CD4-positive, CD25-positive, alpha-beta regulatory T cell (primary cell): Measurements from ENCODE around the gene TMOD2. TPM values are rescaled to one million over a fixed set of nuclear protein-coding genes. Genes with fewer than 3 reads are reported as not detected.
"Not testable (repeated sequence)": the region's sequence is repeated elsewhere in the genome, so short reads cannot be mapped to it uniquely, and the experiment has no call there.

ENCODE experiments used
- ATAC-seq, 2 donors: fragments of 150-1000 bp; cut with Tn5 transposase; one replicate each; pipeline ENCODE4 v1.10.0; 2021; ENCODE audit warnings: low read depth in 2 of 2, moderate number of reproducible peaks in 2 of 2, moderate library complexity in 1 of 2
- DNase-seq, 3 donors: peaks; one replicate each; pipeline versions ENCODE4 v3.0.0 to v3.0.0-alpha.2; 2012 to 2022; ENCODE audit warnings: mixed read lengths in 1 of 3
- H3K27ac ChIP-seq: one replicate; pipeline ENCODE4 v1.7.0; 2013; ENCODE audit warnings: mild to moderate bottlenecking, low read length; ENCODE audit not compliant: insufficient read depth, poor library complexity, severe bottlenecking
- H3K27me3 ChIP-seq: one replicate; pipeline ENCODE4 v1.7.0; 2013; ENCODE audit warnings: low read length; ENCODE audit not compliant: control insufficient read depth, insufficient read depth
- H3K36me3 ChIP-seq: one replicate; pipeline ENCODE4 v1.7.0; 2013; ENCODE audit warnings: mild to moderate bottlenecking, low read length, moderate library complexity; ENCODE audit not compliant: control insufficient read depth, insufficient read depth
- H3K4me1 ChIP-seq: 2 replicates; pipeline ENCODE4 v1.7.0; 2013; ENCODE audit warnings: mild to moderate bottlenecking, low read length; ENCODE audit not compliant: insufficient read depth, control insufficient read depth, poor library complexity, severe bottlenecking
- H3K4me3 ChIP-seq: one replicate; pipeline ENCODE4 v1.7.0; 2013; ENCODE audit warnings: low read depth, mild to moderate bottlenecking, low read length, moderate library complexity
- H3K9me3 ChIP-seq, 2 experiments: 1 replicate in 1 of 2; 2 replicates in 1 of 2; pipeline ENCODE4 v1.7.0; 2013; ENCODE audit warnings: low read length in 2 of 2, mild to moderate bottlenecking in 1 of 2, moderate library complexity in 1 of 2; ENCODE audit not compliant: control insufficient read depth in 2 of 2
- H3K27ac Mint-ChIP-seq, 3 donors: one replicate each; pipeline ENCODE4 v1.8.0; 2020 to 2022; ENCODE audit warnings: mild to moderate bottlenecking in 3 of 3, mixed read lengths in 3 of 3, moderate library complexity in 2 of 3
- H3K27me3 Mint-ChIP-seq: one replicate; pipeline ENCODE4 v1.8.0; 2022; ENCODE audit warnings: mild to moderate bottlenecking, mixed read lengths
- H3K36me3 Mint-ChIP-seq: one replicate; pipeline ENCODE4 v1.8.0; 2020; ENCODE audit warnings: mixed read lengths
- H3K4me1 Mint-ChIP-seq, 4 donors: one replicate each; pipeline ENCODE4 v1.8.0; 2020 to 2022; ENCODE audit warnings: mixed read lengths in 4 of 4, mild to moderate bottlenecking in 1 of 4
- H3K4me3 Mint-ChIP-seq, 4 donors: one replicate each; pipeline ENCODE4 v1.8.0; 2020 to 2022; ENCODE audit warnings: mild to moderate bottlenecking in 4 of 4, mixed read lengths in 4 of 4, moderate library complexity in 3 of 4
- H3K9me3 Mint-ChIP-seq, 7 donors: one replicate each; pipeline ENCODE4 v1.8.0; 2020 to 2022; ENCODE audit warnings: mixed read lengths in 7 of 7, mild to moderate bottlenecking in 3 of 7, moderate library complexity in 2 of 7
- polyA plus RNA-seq, 4 donors: library from polyadenylated mRNA; unstranded; fragments of 300-500 nt; fragmentation: Illumina TruSeq; gene quantifications; one replicate each; pipeline ENCODE4 v1.2.3, GENCODE V29; 2021
- total RNA-seq: library from RNA; stranded (reverse); gene quantifications from one replicate; pipeline ENCODE4 v1.2.3, GENCODE V29; 2022

Gene TMOD2
- total and polyA plus RNA-seq, 5 donors from 2014 or later: 0.87 to 3.7 (median 1.2) TPM

DNA sequence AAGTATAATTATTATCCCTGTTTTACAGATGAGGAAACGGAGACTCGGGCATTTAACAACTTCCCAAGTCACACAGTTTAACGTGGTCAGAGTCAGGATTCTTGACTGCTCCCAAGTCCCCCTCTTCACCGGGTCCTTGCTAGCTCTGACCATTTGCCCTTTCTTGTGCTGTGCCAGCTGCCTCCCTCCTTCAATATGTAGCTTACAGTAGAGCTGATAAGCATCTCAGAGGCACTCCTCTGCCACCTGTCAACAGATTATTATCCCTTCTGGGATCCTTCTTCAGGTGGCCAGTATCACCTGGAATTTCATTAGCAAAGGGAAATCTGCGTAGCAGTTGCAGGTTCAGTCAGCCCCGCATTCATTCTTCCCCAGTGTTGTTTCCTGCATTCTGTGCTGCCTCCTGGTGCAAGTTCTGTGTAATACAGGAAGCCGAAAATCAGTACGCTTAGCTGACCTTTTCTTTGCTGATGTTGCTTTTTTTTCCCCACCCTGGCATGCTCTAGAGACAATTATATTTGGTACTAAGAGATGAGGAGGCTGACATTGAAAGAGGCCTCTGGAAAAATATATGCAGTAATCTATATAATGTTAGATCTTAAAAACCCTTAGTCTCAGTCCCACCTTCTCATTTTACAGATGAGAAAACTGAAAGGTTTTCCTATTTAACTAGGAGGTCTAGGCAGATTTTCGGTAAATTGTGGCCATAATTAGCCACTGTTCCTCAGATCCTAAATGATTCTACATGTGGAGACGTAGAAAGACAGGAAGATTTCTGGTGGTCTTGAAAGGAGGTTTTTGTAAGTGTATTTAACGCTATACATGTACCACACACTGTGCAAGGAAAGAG is 24.8 kb downstream of the TMOD2 start:
- H3K36me3 Mint-ChIP-seq: peaks cover 11% of the 10 kb centered on the region
- peak in 1 of 2 donors; percentile 61 for ATAC-seq

DNA sequence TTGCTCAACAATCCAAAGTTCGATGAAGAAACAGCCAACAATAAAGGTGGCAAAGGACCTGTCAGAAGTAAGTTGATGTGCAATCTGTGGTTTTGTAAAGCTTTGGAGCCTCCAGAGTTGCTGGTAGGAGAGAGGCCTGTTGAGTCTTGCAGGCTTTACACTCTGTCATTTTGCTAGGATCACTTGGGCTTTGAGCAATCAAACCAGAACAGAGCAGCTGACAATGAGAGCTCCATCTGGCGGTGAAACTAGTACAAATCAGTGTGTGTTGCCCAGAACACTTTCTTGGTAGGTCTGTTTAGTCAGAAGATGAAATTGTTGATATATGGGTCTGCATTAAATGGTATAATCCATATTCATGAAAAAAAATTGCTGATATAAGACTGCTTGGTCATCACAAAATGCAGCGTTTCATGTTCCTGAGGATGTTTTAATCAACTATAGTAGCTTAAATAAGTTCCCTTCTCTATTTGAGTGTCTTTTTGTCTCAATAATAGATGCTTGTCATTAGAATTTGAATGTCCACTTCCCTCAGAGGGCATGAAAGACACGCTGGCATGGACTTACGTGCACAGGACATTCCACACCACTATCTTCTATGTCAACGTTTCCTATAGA is 25.7 kb downstream of the TMOD2 start:
- Mint-ChIP-seq H3K9me3 (peaks cover 0 to 3% (median 0%) of the 10 kb centered on the region in 7 donors), H3K4me1 (peaks cover 0 to 12% (median 3%) of the 10 kb centered on the region in 4 donors), H3K4me3 (no peak overlapping the region), H3K27me3 (no peaks in the 10 kb centered on the region), H3K36me3 (peaks cover 17% of the 10 kb centered on the region), H3K27ac (no peak overlapping the region)
- peaks cover 3% of the 10 kb centered on the region for H3K36me3 ChIP-seq
- H3K9me3 ChIP-seq: no peaks in the 10 kb centered on the region
- H3K4me1 ChIP-seq: no peaks in the 10 kb centered on the region
- no peak overlapping the region for H3K4me3 ChIP-seq
- no peaks in the 10 kb centered on the region for H3K27me3 ChIP-seq
- H3K27ac ChIP-seq: no peak overlapping the region
- peak; percentile 53 to 70 for ATAC-seq
- DNase-seq: peak; percentile 39 to 80 (median 66)

More for the DNA sequence above, 24.8 kb downstream of the TMOD2 start:
- no peak overlapping the region for H3K27ac ChIP-seq
- no peaks in the 10 kb centered on the region for H3K4me1 ChIP-seq
- Mint-ChIP-seq H3K4me1 (peaks cover 0 to 12% (median 3%) of the 10 kb centered on the region in 4 donors), H3K9me3 (no peaks in the 10 kb centered on the region), H3K27ac (peak overlapping the region in 1 of 3 donors; percentile 41), H3K27me3 (no peaks in the 10 kb centered on the region), H3K4me3 (no peak overlapping the region)
- no peak overlapping the region for H3K4me3 ChIP-seq
- peak; percentile 11 to 63 (median 46) for DNase-seq
- no peaks in the 10 kb centered on the region for H3K27me3 ChIP-seq
- H3K9me3 ChIP-seq: no peaks in the 10 kb centered on the region
- H3K36me3 ChIP-seq: peaks cover 3% of the 10 kb centered on the region

DNA sequence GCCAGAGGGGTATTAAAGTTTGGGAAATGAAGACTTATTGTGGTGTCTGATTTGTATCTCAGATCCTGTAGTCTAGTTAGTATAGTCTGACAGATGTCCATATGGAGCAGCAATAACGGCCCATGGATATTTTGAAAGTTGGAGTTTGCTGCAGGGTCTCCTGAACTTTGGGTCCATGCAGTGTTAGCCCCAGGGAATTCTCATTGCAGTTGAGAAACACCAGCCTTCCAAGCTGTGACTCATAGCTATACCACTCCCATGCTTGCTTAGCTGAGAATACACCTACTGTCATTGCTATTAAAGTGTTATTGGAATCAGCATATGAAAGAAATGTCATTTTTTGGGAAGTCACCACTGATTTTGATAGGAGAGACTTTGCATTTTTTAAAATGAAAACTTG is 29.2 kb downstream of the TMOD2 start:
- Histone ChIP-seq H3K27me3 (no peaks in the 10 kb centered on the region), H3K4me1 (no peaks in the 10 kb centered on the region), H3K9me3 (no peaks in the 10 kb centered on the region), H3K27ac (no peak overlapping the region), H3K36me3 (peaks cover 3% of the 10 kb centered on the region), H3K4me3 (no peak overlapping the region)
- no peak for ATAC-seq
- no peak for DNase-seq
- peaks cover 0 to 12% (median 3%) of the 10 kb centered on the region in 4 donors for H3K4me1 Mint-ChIP-seq
- no peaks in the 10 kb centered on the region for H3K27me3 Mint-ChIP-seq
- no peak overlapping the region for H3K27ac Mint-ChIP-seq
- H3K9me3 Mint-ChIP-seq: peaks cover 0 to 3% (median 0%) of the 10 kb centered on the region in 7 donors
- H3K4me3 Mint-ChIP-seq: no peak overlapping the region
- H3K36me3 Mint-ChIP-seq: peaks cover 26% of the 10 kb centered on the region

DNA sequence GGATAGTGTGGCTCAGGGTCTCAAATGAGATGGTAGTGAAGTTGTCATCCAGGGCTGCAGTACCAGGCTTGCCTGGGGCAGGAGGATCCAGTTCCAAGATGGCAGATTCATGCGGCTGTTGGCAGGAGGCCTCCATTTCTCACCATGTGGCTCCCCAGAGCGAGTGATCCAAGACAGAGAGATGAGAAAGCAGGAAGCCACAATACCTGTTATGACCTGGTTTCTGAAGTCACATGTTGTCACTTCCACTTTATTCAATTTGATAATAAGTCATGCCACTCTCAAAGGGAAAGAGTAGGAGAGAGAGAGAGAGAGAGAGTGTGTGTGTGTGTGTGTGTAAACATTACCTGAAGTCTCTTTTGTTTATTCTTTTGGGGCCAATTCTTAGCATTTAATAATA is 30.1 kb downstream of the TMOD2 start:
- peak overlapping the region in 1 of 4 donors; percentile 17 for H3K4me3 Mint-ChIP-seq
- Histone ChIP-seq H3K9me3 (no peaks in the 10 kb centered on the region), H3K4me1 (no peaks in the 10 kb centered on the region), H3K4me3 (no peak overlapping the region), H3K27me3 (no peaks in the 10 kb centered on the region), H3K36me3 (peaks cover 6% of the 10 kb centered on the region), H3K27ac (no peak overlapping the region)
- ATAC-seq: no peak
- peaks cover 0 to 5% (median 0%) of the 10 kb centered on the region in 4 donors for H3K4me1 Mint-ChIP-seq
- DNase-seq: no peak
- H3K27ac Mint-ChIP-seq: no peak overlapping the region
- peaks cover 0 to 3% (median 0%) of the 10 kb centered on the region in 7 donors for H3K9me3 Mint-ChIP-seq
- H3K27me3 Mint-ChIP-seq: no peaks in the 10 kb centered on the region
- H3K36me3 Mint-ChIP-seq: peaks cover 31% of the 10 kb centered on the region

DNA sequence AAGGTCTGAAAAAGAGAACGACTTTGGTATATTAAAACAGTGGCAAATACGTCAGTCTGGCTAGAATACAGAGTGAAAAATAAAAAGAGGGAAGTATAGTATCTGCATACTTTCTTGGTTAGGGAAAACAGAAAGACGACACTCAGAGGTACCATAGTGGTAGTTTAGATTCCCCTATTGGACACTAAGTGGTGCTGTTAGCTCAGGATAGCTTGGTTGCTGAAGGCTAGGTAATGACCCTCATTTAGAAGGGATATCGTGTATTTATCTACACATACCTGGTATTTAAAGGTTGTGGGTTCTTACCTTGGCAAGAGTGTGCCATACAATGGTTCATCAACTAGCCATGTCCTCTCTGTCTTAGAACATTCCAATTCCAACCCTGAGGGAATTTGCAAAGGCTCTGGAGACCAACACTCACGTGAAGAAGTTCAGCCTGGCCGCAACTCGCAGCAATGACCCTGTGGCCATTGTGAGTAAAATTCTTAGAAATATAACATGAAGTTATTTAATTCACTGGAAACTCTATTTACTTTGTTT is 31.0 kb downstream of the TMOD2 start:
- no peak overlapping the region for H3K27ac Mint-ChIP-seq
- Histone ChIP-seq H3K4me1 (no peaks in the 10 kb centered on the region), H3K36me3 (peaks cover 6% of the 10 kb centered on the region), H3K4me3 (no peak overlapping the region), H3K27me3 (no peaks in the 10 kb centered on the region), H3K9me3 (no peaks in the 10 kb centered on the region), H3K27ac (no peak overlapping the region)
- no peaks in the 10 kb centered on the region for H3K27me3 Mint-ChIP-seq
- no peak overlapping the region for H3K4me3 Mint-ChIP-seq
- H3K4me1 Mint-ChIP-seq: no peaks in the 10 kb centered on the region
- H3K9me3 Mint-ChIP-seq: peaks cover 0 to 3% (median 0%) of the 10 kb centered on the region in 7 donors
- ATAC-seq (no peak), DNase-seq (peak in 1 of 3 donors; percentile 18)
- peaks cover 34% of the 10 kb centered on the region for H3K36me3 Mint-ChIP-seq

DNA sequence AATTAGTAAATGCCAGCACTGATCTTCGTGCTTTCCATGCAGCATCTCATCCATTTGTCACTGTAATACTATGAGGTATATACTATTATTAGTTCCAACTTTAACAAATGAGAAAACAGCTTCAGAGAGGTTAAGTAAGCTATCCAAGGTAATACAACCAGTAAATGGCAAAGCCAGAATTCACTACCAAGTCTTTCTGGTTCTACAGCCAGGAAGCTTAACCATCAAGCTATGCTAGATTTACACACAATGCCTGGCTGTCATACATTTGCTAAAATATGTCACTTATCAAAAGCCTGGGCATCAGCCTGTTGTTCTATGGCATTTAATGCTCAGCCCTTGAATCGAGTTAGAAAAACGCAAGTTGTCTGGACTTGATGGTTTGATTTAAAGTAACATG is 32.6 kb downstream of the TMOD2 start:
- H3K27me3 ChIP-seq: no peaks in the 10 kb centered on the region
- H3K9me3 ChIP-seq: no peaks in the 10 kb centered on the region
- peaks cover 34% of the 10 kb centered on the region for H3K36me3 Mint-ChIP-seq
- ATAC-seq: no peak
- no peaks in the 10 kb centered on the region for H3K4me1 ChIP-seq
- no peak overlapping the region for H3K4me3 ChIP-seq
- no peaks in the 10 kb centered on the region for H3K4me1 Mint-ChIP-seq
- DNase-seq: no peak
- no peak overlapping the region for H3K4me3 Mint-ChIP-seq
- peaks cover 0 to 3% (median 0%) of the 10 kb centered on the region in 7 donors for H3K9me3 Mint-ChIP-seq
- peaks cover 6% of the 10 kb centered on the region for H3K36me3 ChIP-seq
- H3K27me3 Mint-ChIP-seq: no peaks in the 10 kb centered on the region
- H3K27ac ChIP-seq: no peak overlapping the region
- H3K27ac Mint-ChIP-seq: no peak overlapping the region

DNA sequence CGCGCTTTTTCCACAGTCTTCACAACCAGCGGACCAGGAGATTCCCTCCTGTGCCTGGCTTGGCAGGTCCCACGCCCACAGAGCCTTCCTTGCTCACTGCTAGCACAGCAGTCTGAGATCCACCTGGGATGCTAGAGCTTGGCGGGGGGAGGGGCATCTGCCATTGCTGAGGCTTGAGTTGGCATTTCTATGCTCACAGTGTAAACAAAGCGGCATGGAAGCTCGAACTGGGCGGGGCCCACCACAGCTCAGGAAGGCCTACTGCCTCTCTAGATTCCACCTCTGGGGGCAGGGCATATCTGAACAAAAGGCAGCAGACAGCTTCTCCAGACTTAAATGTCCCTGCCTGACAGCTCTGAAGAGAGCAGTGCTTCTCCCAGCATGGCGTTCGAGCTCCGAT is 35.7 kb downstream of the TMOD2 start:
- H3K36me3 ChIP-seq, H3K27me3 Mint-ChIP-seq, H3K27me3 ChIP-seq, H3K4me3 Mint-ChIP-seq, DNase-seq, H3K4me3 ChIP-seq, H3K9me3 Mint-ChIP-seq, H3K4me1 Mint-ChIP-seq, H3K9me3 ChIP-seq, ATAC-seq, H3K4me1 ChIP-seq, H3K27ac Mint-ChIP-seq, H3K27ac ChIP-seq: not testable (repeated sequence)
- peaks cover 17% of the 10 kb centered on the region for H3K36me3 Mint-ChIP-seq
